H1 (cell line): ENCODE results near the gene ZBTB16. TPM values are rescaled to one million over a fixed set of nuclear protein-coding genes. Genes with fewer than 3 reads are reported as not detected.

Experiments
- E2F6 ChIP-seq: IDR thresholded peaks from 2 replicates; pipeline ENCODE4 v1.6.1; 2012; ENCODE audit warnings: inconsistent platforms
- polyA plus RNA-seq, 7 experiments: library from polyadenylated mRNA; depleted of rRNA in 3 of 7; stranded (reverse) in 5 of 7; unstranded in 2 of 7; fragments of >200 nt in 5 of 7; fragments of 200-250 nt in 2 of 7; gene quantifications; 1 replicate in 5 of 7; 2 replicates in 1 of 7; 4 replicates in 1 of 7; pipeline versions ENCODE4 v1.2.1 to v1.2.3, GENCODE V29; 2011 to 2013; ENCODE audit warnings: missing spikeins in 2 of 7, mixed read lengths in 2 of 7
- total RNA-seq: library from RNA; stranded (reverse); fragmentation: NEBNext Ultra II Directional; extraction: Animal tissue kit (Norgen Biotek cat#: 25700); gene quantifications from 2 replicates; pipeline ENCODE4 v1.2.1, GENCODE V29; 2021

Gene ZBTB16
- total and polyA plus RNA-seq, 2 of the 8 experiments (the other 6 are each of a cell fraction or from before 2014, with no cell fraction given), result 0.12 to 0.61 TPM

- no peak for TF ChIP-seq E2F6
Observed at GRCh38 chr11:114036147-114036811, 23.2 kb upstream of the ZBTB16 start (continued).
